HL-60/S4 treated with phorbol 12-myristate 13-acetate at 8.2 ng/mL for 4 days and 3 days (cell line): ENCODE data around the gene SNRPN.
"Not testable (repeated sequence)": the region's sequence is repeated elsewhere in the genome, so short reads cannot be mapped to it uniquely, and the experiment has no call there.

Source experiments
- in situ Hi-C: fragments of 300-500 bp; cut with MboI; formaldehyde crosslinking; loops from 2 replicates; pipeline ENCODE4 v1.15.0; 2022; ENCODE audit warnings: low sequenced_read_pairs

Gene SNRPN

DNA sequence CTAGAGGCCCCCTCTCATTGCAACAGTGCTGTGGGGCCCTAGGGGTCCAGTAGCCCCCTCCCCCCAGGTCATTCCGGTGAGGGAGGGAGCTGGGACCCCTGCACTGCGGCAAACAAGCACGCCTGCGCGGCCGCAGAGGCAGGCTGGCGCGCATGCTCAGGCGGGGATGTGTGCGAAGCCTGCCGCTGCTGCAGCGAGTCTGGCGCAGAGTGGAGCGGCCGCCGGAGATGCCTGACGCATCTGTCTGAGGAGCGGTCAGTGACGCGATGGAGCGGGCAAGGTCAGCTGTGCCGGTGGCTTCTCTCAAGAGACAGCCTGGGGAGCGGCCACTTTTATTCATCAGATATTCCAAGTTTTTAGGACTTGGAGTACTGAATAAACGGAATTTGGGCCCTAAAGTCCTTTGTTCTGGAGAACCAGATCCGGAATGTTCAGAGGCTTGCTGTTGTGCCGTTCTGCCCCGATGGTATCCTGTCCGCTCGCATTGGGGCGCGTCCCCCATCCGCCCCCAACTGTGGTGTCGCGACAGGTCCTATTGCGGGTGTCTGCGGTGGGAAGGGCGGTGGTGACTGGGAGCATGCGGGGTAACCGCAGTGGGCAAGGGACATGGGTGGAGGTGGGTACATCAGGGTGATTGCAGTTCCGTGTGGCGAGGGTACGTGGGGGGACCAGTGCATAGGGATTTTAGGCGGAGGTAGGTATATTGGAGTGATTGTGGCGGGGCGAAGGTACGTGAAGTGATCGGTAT, at the start of gene SNRPN, which contains the start of gene SNURF:
Gene SNRPN, plus strand, starts transcription at position 205 of the 748 bp plus-strand sequence. CDS start 19,467 bp downstream, outside the sequence.
Gene SNURF, plus strand, starts transcription at position 205 of the 748 bp plus-strand sequence. Its CDS starts 62 bp downstream, at position 267.
- in situ Hi-C loops, result no loop called here

DNA sequence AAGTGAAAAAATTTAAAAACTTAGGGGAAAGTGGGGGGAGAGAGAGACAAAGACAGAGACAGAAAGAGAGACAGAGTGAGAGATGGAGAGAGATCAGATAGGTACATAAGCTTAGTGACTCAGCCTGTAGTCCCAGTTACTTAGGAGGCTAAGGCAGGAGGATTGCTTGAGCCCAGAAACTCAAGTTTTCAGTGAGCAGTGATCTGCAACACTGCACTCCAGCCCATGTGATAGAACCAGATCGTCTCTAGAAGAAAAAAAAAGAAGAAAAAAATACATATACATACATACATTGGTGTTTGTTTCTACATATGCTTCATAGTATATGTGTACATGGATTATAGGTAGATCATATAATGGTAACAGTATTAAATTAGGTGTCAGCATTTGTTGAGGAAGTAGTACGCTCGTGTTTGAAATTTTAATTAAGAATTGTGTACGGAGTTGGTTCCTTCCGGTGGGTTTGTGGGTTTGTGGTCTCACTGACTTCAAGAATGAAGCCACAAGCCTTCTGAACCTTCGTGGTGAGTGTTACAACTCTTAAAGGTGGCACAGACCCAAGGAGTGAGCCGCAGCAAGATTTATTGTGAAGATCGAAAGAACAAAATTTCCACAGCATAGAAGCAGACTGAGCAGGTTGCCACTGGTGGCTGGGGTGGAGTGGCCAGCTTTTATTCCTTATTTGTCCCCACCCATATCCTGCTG, 38.3 kb upstream of the SNRPN start:
- in situ Hi-C loops, result no loop called here

DNA sequence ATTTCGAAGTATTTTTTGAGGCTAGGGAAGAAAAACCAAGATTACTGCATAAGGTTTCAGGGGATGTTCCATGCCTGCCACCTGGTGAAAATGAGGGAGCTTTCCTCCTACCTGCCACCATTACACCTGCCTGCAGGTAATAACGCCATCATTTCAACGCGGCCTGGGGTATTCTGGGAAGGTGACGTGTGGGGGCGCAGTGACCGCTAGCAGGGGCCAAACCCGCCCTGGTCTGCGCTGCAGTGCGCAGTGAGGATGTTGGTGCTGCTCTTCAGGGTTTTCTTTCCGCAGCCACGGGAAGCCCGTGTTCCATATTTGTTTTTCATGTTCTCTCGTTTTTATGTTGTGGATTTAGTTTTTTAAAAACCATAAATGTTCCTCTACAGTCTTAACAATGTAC, 37.4 kb upstream of the SNRPN start:
- in situ Hi-C loops, result no loop called here

DNA sequence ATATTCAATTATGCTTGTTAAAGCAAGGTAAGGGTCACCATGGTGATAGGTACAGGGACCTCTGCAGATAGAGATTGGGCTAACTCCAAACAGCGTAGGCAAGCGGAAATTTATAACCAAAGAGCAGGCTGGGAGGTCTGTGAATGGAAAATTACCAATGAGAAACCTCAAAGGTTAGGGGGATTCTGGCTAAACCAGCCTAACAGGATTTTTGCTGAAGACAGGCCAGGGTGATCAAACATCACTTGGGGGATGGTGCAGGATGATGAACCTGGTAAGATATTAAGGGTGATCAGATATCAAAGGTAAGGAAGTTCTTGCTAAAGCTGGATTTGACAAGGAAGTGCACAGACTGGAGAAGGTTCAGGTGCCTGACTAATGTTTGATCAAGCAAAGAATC, 35.3 kb upstream of the SNRPN start:
- in situ Hi-C loops, result no loop called here

DNA sequence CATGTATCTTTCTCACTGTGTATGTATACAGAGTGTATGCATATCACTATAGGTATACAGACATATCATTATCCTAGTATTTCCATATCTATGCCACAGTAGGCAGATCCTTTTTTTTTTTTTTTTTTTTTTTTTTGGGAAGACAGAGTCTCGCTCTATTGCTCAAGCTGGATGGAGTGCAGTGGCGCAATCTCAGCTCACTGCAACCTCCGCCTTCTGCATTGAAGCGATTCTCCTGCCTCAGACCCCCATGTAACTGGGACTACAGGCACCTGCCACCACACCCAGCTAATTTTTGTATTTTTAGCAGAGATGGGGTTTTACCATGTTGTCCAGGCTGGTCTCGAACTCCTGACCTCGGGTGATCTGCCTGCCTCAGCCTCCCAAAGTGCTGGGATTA, 32.0 kb upstream of the SNRPN start:
- in situ Hi-C loops, result not testable (repeated sequence)

DNA sequence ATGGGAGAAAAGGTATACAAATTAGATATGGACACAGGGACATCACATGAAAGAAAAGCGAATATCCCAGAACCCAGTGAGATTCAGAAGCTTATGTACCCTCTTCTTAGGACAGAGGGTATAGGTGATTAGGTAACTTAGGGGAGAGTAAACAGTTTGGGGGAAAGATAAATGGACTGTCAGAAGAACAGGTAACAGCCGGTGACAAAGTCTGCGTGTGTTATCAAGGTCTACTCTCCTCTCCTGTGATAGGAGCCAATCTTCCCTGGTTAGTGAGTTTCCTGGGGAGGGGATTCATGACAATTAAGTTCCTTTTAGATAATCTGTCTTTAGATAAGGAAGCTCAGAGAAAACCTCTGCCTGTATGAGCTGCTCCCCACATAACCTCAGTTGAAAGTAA, 30.6 kb upstream of the SNRPN start:
- in situ Hi-C loops, result no loop called here

DNA sequence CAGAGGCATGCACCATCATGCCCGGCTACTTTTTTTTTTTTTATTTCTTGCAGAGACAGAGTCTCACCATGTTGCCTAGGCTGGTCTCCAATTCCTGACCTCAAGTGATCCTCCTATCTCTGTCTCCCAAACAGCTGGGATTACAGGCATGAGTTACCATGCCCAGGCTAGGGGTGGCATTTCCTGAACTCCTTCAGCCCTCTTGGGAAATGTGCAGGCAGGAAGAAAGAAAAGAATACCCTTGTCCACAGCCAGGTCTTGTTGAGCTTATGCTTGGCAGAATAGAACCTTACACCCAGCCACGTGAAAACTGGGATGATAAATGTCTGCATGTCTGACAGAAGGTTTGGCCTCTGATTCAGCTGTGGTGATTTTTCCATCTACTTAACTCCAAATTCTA, 30.2 kb upstream of the SNRPN start:
- in situ Hi-C loops, result no loop called here

DNA sequence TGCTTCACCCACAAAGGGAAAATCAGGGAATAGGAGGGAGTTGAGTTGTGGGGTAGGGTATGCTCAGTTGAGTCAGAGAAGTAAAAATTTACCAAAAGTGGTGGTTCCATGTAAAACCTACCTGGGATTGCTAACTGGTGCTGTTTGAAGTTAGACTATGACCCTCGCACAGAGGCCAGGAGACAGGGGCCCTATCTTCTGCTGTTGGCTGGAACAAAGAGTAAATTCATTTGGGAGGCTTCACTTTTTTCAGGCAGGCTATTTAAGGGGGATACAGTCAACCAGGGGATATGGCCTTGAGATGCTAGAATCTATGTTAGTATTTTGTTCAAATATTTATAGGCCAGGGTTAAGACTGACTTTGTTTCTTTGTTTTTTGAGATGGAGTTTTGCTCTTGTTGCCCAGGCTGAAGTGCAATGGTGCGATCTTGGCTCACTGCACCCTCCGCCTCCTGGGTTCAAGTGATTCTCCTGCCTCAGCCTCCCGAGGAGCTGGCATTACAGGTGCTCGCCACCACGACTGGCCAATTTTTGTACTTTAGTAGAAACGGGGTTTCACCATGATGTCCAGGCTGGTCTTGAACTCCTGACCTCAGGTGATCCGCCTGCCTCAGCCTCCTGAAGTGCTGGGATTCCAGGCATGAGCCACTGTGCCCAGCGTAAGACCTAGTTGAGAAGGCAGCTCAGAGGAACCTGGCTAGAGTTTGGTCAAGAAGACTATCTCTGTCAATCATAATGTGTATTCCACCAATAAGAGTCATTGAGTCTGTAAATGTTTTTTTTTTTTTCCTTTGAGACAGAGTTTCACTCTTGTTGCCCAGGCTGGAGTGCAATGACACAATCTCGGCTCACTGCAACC, 22.7 kb upstream of the SNRPN start:
- in situ Hi-C loops, result not testable (repeated sequence)

DNA sequence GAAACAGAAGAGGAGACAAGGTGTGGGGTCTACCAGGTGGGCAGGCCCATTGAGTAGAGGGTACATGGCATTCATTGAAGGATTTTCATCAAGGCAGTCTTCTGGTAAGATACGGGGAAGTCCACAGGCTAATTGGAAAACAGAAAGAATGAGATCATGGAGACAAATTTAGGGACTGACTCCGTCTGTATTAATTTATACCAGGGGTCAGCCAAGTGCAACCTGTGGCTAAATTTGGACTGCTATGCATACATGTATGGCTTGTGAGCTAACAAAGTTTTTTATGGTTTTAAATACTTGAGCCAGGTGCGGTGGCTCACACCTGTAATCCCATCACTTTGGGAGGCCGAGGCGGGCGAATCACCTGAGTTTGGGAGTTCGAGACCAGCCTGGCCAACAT, 21.1 kb upstream of the SNRPN start:
- in situ Hi-C loops, result no loop called here

DNA sequence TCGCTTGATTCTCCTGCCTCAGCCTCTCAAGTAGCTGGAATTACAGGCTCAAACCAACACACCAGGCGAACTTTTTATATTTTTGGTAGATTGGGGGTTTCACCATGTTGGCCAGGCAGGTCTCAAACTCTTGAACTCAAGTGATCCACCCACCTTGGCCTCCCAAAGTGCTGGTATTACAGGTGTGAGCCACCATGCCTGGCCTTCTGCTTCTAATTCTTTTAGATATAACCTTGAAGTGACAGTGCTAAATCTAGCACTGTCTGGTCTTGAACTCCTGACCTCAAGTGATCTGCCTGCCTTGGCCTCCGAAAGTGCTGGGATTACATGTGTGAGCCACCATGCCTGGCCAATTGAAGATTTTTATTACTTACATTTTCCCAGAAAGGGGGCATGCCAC, 16.6 kb upstream of the SNRPN start:
- in situ Hi-C loops, result not testable (repeated sequence)

DNA sequence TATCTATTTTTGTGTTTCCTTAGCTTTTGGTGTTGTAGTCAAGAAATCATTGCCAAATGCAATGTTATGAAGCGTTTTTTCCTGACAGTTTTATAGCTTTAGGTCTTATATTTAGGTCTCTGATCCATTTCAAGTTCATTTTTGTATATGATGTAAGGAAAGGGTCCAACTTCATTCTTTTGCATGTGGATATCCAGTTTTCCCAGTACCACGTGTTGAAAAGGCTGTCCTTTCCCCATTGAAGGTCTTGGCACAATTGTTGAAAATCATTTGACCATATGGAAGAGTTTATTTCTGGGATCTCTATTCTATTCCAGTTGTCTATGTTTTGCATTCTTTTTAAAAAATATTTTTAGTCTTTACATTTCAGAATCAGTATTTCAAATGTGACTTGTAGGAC, 14.6 kb upstream of the SNRPN start:
- in situ Hi-C loops, result no loop called here

DNA sequence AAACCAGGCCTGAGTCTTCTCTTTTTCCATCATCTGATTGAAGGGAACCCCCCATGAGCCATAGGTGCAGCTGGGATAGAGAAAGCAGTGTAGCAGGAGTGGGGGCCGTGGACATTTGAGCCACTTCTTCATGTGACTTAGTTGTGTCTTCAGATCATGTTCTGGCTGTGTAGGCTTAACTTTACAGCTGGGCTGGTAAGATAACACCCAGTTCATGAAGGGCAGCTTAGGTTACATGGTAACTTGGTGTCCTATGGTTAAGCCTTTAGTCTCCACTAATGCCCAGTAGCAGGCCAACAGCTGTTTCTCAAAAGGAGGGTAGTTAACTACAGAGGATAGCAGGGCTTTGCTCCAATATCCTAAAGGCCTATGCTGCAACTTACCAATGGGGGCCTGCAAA, 11.4 kb upstream of the SNRPN start:
- in situ Hi-C loops, result no loop called here

DNA sequence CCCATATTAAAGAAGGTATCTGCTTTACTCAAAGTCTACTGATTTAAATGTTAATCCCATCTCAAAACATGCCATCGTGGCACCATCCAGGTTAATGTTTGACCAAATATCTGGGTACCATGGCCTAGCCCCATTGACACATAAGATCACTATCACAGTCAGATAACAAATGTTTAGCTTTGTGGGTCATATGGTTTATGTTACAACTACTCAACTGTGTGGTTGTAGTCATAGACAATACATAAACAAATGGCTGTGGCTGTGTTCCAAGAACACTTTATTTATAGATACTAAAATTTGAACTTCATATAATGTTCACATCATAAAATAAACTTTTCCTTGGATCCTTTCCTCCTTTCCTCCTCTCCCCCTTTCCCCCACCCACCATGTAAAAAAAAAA, 9.8 kb upstream of the SNRPN start:
- in situ Hi-C loops, result no loop called here

DNA sequence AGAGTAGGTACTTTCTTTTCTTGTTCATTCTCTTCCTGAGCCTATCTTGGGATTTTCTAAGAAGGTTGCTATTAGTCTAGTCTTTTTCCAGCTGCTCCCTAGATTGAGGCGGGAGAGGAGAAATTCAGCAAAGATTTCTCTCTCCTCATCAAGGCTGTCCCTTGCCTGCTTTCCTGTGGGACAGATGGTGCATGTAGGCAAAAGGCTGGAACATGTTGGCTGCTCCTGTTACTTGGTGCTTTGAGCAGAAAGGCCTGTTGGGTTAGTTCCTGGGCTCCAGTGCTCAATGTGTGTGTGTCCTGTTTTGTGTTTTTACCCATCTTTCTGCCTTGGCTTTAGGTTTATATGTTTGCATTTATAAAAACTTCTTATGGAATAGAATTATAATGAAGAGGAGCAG, 9.1 kb upstream of the SNRPN start:
- in situ Hi-C loops, result no loop called here

DNA sequence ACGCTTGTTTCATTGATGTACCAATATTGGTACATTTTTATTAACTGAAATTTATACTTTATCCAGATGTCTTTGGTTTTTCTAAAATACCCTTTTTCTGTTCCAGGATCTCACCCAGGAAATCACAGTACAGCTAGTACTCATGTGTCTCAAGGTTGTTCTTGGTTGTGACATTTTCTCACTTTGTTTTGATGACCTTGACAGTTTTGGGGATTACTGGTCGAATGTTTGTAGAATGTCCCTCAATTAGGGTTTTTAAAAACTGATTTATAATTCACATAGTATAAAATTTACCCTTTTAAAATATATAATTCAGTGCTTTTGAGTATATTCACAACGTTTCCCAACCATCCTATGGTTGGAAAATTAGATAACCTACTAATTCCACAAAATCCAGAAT, 6.3 kb upstream of the SNRPN start:
- in situ Hi-C loops, result no loop called here

DNA sequence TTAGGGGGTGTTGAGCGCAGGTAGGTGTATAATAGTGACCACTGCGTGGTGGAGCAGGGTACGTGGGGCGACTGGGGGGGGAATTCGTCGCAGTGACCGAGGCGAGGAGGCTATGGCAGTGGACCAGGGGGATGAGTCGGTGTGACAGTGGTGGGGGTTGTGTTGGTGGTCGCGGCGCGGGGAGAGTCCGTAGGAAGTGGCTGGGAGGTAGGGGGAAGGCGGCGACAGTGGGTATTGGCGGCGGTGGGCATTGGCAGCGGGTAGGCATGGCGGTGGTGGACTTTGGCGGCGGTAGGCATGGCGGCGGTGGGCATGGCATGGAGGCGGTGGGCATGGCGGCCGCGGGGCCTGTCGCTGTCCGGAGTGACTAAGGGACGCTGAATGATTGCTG, 739 bp downstream of the SNRPN start:
- in situ Hi-C loops, result no loop called here

DNA sequence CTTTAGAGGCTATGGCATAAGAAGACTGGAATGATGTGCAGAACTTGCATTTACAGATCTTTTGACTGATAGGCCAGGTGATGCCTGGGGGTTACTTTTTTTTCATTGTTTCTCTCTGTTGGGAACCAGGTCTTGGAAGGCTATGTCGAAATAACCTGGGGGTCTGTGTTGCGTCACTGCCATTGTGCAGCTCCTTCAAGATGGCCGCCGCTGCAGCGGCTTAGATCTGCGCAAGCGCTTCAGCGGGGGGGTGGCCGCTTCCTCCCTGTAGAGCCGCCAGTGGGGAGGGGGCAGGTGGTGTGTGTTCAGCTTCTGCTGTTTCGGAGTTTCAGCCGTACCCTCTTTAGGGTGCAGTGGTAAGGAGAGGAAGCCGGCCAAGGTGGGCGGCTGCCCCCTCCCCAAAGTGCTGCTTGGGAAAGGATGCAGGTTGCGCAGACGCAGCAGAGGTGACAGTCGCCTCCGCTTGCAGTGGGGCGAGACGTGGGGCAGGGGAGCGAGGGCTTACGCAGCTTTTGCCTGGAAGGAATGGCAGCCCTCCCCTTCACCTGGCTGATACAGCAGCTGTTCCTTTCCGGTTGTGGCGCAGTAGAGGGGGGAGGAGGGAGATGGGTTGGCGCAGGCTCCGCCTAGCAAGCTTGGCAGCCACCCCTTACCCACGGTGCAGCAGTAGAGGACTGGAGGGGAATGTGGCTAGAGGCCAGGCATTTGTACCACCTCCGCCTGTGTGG, 1.5 kb downstream of the SNRPN start:
- in situ Hi-C loops, result no loop called here

DNA sequence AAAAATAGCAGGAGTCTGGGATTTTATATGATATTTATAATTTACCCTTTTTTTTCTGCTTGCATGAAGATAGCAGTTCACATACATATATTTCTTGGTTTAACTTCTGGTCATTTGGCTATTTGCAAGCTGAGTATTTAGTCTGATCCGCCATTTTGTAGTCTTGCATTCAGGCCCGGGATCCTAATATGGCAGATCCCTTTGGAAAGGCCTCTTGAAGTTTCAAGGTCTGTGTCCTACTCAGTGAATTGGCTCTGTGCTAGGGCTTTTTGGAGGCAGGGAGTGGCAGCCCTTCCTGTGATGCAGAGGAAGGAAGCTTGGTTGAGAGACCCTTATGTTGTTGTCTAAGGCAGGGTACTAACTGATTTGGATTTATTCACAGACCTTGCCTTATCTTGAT, 2.9 kb downstream of the SNRPN start:
- in situ Hi-C loops, result no loop called here

DNA sequence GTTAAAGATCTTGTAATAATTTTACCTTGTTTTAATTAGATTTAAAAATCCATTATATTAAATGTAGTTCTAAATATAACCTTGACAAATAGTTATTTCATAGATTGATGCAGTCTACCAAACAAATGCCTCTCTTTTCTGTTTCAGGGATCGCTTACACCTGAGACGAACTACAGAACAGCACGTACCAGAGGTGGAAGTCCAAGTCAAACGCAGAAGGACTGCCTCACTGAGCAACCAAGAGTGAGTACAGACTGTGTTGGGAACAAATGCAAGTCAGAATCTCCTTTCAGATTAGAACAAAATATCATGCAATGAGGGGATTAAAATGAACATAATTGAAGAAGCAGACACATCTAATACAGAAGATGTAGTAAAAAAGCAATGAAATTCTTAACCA, 7.2 kb downstream of the SNRPN start:
- in situ Hi-C loops, result no loop called here

DNA sequence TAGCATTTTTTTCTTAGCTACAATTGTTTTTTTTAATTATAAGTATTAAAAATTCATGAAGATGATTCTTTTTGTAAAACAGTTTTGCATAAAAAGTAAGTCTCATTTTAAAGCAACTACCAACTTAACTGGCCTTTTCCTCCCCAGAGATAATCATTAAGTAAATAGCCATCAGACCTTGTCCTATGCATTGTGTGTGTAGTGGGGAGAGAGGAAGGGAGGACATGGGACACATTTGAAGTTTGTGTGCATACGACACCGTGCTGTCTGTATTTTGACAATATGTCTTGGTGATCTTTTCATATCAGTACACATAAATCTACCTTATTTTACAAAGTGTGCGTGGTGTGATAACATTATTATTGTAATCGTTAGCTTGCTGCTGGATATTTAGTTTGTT, 8.1 kb downstream of the SNRPN start:
- in situ Hi-C loops, result no loop called here
